GM18909 (cell line): ENCODE measurements around the gene DAAM1.
A peak's percentile ranks its signal among the peaks of the same experiment; 100 is the strongest.

ENCODE experiments used
- ATAC-seq: cut with Tn5 transposase; IDR thresholded peaks from one replicate; pipeline ENCODE4 v1.9.1; 2021; ENCODE audit warnings: mild to moderate bottlenecking; ENCODE audit not compliant: unreplicated experiment, poor library complexity

Gene DAAM1

DNA sequence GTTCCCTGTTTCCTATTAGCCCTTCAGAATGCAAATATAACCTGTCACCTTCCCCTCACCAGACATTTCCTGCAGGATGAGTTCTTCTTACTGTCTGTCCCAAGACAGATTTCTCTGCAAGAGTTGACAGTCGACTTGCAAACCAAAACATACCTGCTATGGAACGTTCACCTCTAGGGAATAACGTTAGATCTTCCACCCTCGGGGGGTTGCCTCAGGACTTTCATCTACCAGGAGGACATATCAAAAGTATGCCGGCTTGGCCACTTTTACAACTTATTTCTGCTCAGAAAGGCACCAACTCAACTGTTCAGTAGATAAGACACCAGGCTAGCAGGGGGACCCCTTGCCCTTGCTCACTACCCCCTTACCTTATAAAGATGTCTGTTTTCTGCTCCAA is 92.5 kb downstream of the DAAM1 start:
- ATAC-seq: no peak

DNA sequence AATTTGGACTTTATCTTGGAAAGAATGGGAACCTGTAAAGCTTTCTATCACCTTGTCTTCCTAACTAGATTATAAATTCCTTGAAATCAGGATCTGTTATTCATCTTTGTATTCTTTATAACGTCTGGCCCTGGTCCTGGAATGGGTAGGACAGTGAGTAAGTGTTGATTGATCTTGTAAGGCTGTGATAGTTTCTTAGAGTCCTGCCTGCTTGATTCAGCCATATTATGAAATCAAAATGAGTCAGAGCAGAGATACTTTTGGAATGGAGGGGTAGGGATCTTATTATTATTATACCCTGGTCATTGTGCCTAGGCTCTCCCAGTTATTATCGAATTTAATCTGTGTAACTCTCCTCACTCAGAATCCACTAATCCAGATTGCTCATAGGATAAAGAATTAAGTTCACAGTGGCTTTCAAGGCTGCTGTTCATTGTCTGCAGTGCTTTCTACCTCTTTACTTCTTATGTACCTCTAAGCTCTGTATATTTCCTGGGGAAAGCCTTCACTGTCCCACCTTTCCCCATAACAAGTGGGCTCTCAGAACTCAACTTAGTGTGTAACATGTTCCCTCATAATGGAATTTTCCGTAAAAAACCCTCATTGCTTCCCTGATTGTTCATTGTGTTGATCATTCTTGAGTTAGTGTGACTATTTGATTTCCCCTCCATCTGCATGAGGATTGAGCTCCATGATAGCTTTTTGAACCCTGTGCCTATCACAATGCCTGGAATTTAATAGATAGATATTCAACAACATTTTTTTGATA is 93.3 kb downstream of the DAAM1 start:
- ATAC-seq: no peak

GRCh38 chr14:59282378-59282765 is 93.9 kb downstream of the DAAM1 start:
- no peak for ATAC-seq

GRCh38 chr14:59283361-59283760 is 94.9 kb downstream of the DAAM1 start:
- no peak for ATAC-seq

- ATAC-seq: no peak
Observed at GRCh38 chr14:59284059-59284458, 95.6 kb downstream of the DAAM1 start.

DNA sequence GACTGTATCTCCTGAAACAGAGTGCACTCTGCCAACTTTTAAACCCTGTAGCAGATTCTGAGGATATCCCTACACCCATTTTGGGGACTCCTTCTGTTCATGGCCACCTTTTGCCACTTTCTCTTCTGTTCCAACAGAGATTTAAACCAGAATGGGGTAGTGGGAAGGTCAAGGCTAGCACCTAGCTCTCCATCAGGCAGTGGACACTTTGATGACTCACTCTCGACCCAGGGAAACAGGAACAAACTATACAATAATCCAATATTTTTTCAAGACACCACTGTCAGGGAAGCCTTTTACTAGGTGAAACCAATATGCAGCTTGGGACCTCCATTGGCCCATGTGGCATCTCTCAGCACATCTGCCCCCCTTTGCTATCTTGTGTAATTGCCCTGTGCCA is 103.6 kb downstream of the DAAM1 start:
- ATAC-seq: no peak

- no peak for ATAC-seq
Observed at GRCh38 chr14:59292921-59293534, 104.6 kb downstream of the DAAM1 start.

- no peak for ATAC-seq
Observed at GRCh38 chr14:59293935-59294661, 105.6 kb downstream of the DAAM1 start.

DNA sequence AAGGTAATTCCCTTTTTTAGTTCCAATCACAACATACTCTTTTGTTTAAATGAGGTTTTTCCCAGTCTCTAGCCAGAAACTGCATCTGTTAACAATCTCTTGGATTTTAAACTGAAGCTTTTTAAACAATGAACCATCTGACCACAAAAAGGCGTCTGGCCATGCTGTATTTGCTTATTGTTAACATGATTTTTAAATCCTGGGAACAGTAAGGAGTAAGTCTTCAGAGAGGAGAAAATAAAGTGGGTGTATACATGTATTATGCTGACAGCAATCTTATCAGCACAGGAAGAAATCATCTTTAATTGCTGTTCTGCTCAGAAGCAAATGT is 106.2 kb downstream of the DAAM1 start:
- ATAC-seq: no peak

DNA sequence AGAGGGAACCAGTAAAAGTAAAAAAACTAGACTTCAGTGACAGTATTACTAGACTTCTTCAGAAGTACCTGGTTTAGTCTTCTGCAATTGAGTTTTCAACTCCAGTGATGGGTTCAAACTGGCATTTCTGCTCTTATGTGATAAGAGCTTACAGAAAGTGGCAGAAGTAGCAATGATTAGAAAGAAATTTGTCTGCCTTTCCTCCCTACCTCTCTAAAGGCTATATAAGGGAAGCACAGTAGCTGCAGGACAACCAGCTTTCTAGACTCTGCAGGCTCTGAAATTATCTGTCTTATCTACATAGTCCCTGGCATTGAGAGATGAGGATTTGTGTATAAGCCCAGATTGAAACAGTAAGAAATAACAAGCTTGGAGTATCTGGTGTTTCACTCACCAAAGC is 107.5 kb downstream of the DAAM1 start:
- ATAC-seq: no peak

DNA sequence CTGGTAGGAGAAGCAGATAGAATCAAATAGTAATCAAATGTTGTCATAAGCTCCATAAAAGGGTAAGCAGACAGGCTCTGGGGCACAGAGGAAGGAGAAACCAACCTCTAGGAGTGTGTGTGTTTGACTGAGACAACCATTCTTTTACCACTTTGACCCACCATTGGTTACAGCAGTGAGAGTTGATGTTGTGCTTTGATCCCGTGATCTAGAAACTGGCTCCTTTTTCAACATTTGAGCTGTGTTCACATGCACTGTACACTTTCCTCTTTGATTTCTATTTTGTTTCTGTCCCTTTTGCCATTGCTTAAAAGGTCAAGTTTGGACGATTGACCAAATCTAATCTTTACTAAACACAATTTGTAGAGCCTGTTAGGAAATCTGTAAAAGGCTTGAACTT is 108.0 kb downstream of the DAAM1 start:
- ATAC-seq: no peak

GRCh38 chr14:59297071-59297776 is 108.8 kb downstream of the DAAM1 start:
- no peak for ATAC-seq

DNA sequence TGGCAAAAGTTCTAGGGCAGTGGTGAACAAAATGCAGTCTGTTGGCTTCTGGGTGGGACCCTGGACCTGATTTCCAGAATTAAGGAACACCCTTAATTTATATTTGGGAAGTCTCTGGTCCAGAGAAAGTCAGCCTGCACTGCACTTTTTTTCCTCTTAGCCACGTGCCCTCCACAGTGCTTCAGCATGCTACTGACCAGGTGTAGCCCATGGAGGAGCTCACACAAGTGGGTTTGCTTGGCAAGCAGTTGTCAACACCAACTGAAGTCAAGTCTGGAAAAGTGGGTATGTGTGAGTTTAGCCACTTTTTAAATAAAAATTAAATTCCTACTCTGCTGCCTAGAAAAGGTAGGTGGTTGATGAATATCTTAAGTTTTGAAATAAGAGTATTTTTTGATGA is 111.3 kb downstream of the DAAM1 start:
- ATAC-seq: no peak

GRCh38 chr14:59301354-59301753 is 112.9 kb downstream of the DAAM1 start:
- ATAC-seq: peak; percentile 92

- no peak for ATAC-seq
Observed at GRCh38 chr14:59302313-59302712, 113.8 kb downstream of the DAAM1 start.

- ATAC-seq: no peak
Observed at GRCh38 chr14:59303216-59303615, 114.7 kb downstream of the DAAM1 start.

- ATAC-seq: no peak
Observed at GRCh38 chr14:59305231-59305630, 116.8 kb downstream of the DAAM1 start.

- no peak for ATAC-seq
Observed at GRCh38 chr14:59305836-59306555, 117.5 kb downstream of the DAAM1 start.

GRCh38 chr14:59306775-59307174 is 118.3 kb downstream of the DAAM1 start:
- no peak for ATAC-seq

- no peak for ATAC-seq
Observed at GRCh38 chr14:59308086-59308485, 119.6 kb downstream of the DAAM1 start.
